ENCODE data around the gene SAMD14. TPM values are rescaled to one million over a fixed set of nuclear protein-coding genes. Genes with fewer than 3 reads are reported as not detected.
A peak's percentile ranks its signal among the peaks of the same experiment; 100 is the strongest.

SAMD14 gene
- total RNA-seq, 4 donors from 2014 or later: 0.04 to 3.8 (median 0.31) TPM; not detected in 1

DNA sequence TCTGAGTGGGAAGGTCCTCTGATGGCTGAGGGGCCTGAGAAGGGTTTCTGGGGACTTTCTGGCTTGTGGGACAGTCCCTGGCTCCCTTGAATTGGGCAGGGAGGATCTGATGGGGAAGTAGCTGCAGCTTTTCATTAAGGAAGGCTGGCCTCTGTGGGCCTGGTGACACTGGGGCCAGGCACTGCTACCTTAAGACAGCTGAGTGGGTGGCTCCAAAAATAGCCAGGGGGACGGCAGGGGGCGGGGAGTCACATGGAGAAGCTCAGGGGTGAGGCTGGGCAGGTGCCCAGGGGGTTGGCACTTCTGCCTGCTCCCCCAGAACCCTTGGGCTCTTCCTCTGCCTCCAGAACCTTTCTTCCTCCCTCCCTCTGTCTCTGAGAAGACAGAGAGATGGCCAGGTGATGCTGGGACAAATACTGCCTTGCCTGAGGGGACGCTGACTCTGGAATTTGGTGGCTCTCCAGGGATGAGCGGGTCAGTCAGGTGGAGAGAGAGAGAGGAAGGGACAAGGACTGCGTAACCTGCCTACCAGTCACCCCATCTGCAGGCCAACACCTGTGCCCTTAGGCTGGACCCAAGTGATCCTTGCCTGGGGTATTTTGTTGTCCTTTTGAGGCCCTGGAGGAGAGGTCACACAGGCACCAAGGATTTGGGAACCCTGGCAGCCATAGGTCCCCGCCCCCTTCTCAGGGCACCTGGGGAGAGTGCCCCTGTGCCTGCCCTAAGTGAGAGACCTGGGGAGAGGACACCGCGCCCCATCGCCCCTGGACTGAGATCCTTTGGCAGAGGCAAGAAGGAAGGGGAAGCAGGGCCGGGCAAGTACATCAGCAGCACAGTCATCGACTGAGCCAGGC, 34.1 kb upstream of the SAMD14 start:
- Histone ChIP-seq H3K36me3 (peaks cover 0 to 7% of the 10 kb centered on the region in 2 donors), H3K27me3 (no peaks in the 10 kb centered on the region), H3K4me3 (no peak overlapping the region), H3K27ac (peak overlapping the region; percentile 98 to 100 (median 99)), H3K9me3 (no peaks in the 10 kb centered on the region), H3K4me1 (peaks cover 50 to 62% of the 10 kb centered on the region in 2 donors)
- DNase-seq (peak in 1 of 2 donors; percentile 60), ATAC-seq (no peak)
- intact Hi-C loops (cut with DNase I; ENCODE audit: low total_unique reads) (loop anchor here (10.0 kb wide), 1 partner anchor 701 kb away; the partner anchor contains the start of gene TOB1), in situ Hi-C loops (cut with MboI; ENCODE audit: low sequenced_read_pairs in 4 of 4) (no loop called here)
- peak; percentile 34 to 62 for TF ChIP-seq POLR2A (IDR thresholded peaks at IDR 0.05)
- TF ChIP-seq, protein P1, sequence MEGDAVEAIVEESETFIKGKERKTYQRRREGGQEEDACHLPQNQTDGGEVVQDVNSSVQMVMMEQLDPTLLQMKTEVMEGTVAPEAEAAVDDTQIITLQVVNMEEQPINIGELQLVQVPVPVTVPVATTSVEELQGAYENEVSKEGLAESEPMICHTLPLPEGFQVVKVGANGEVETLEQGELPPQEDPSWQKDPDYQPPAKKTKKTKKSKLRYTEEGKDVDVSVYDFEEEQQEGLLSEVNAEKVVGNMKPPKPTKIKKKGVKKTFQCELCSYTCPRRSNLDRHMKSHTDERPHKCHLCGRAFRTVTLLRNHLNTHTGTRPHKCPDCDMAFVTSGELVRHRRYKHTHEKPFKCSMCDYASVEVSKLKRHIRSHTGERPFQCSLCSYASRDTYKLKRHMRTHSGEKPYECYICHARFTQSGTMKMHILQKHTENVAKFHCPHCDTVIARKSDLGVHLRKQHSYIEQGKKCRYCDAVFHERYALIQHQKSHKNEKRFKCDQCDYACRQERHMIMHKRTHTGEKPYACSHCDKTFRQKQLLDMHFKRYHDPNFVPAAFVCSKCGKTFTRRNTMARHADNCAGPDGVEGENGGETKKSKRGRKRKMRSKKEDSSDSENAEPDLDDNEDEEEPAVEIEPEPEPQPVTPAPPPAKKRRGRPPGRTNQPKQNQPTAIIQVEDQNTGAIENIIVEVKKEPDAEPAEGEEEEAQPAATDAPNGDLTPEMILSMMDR (IDR thresholded peaks at IDR 0.05 in 4 of 5, conservative IDR thresholded peaks at IDR 0.05 in 1 of 5): no peak

DNA sequence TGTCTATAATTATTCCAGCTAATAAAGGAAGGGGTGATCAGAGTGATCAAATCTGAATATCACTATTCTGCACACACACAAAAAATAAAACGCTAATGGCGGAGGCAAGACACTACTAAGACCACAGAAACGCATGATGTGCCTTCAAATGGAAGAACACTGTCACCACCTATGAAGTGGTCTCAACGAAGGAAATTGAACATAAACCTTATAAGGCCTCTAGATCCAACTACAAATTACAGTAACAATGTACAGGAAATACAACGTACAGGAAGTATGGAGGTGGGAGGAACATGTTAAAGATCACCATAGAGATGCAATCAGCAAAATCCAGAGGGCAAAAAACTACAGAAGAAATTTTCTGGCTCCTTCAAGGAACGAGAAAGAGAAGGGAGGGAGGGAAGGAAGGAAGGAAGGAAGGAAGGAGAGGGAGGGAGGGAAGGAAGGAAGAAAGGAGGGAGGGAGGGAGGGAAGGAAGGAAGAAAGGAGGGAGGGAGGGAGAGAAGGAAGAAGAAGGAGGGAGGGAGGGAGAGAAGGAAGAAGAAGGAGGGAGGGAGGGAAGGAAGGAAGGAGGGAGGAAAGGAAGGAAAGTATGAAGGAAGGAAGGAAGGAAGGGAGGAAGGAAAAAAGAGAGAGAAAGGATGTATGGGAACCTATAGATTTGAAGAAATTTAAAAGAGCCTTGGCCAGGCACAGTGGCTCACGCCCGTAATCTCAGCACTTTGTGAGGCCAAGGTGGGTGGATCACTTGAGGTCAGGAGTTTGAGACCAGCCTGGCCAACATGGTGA, 32.7 kb upstream of the SAMD14 start:
- ATAC-seq (no peak), DNase-seq (no peak)
- Histone ChIP-seq H3K27me3 (no peaks in the 10 kb centered on the region), H3K4me3 (no peak overlapping the region), H3K36me3 (no peaks in the 10 kb centered on the region), H3K4me1 (peaks cover 36 to 48% of the 10 kb centered on the region in 2 donors), H3K9me3 (no peaks in the 10 kb centered on the region), H3K27ac (peak overlapping the region in 2 of 4 donors; percentile 98 to 100)
- intact Hi-C loops (cut with DNase I; ENCODE audit: low total_unique reads): loop anchor here (10.0 kb wide), 1 partner anchor 702 kb away; the partner anchor contains the start of gene TOB1
- TF ChIP-seq, protein P1 (IDR thresholded peaks at IDR 0.05 in 4 of 5, conservative IDR thresholded peaks at IDR 0.05 in 1 of 5): no peak
- in situ Hi-C loops (cut with MboI; ENCODE audit: low sequenced_read_pairs in 4 of 4): no loop called here

DNA sequence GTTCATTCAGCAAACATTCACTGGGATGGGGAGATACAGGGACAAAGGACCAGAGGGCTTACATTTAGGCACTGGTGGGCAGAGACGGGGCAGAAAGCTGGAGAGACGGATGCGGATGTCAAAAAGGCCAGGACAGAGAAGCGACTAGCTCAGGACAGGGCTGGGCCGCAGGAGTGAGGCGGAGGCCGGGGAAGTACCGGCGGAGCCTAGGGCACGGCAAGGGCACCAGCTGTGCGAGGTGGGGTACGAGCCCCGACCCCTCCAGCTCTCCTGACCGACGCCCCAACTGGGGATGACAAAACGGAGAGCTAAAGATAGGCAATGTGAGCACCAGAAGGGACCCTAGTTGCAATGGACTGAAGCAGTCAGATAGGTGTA, 31.9 kb upstream of the SAMD14 start:
- in situ Hi-C loops (cut with MboI; ENCODE audit: low sequenced_read_pairs in 4 of 4) (no loop called here), intact Hi-C loops (cut with DNase I; ENCODE audit: low total_unique reads) (loop anchor here (1.0 to 10.0 kb wide), 4 partner anchors 22 to 703 kb away; partner anchors contain the start of genes PDK2 and TOB1)
- no peak for ATAC-seq
- DNase-seq: no peak
- peaks cover 28 to 40% of the 10 kb centered on the region in 2 donors for H3K4me1 ChIP-seq
- no peaks in the 10 kb centered on the region for H3K36me3 ChIP-seq
- peak overlapping the region; percentile 53 to 69 (median 60) for H3K27ac ChIP-seq
- H3K27me3 ChIP-seq: no peaks in the 10 kb centered on the region
- H3K4me3 ChIP-seq: peak overlapping the region in 2 of 4 donors; percentile 52 to 62
- H3K9me3 ChIP-seq: no peaks in the 10 kb centered on the region
- TF ChIP-seq POLR2A (IDR thresholded peaks at IDR 0.05): no peak

DNA sequence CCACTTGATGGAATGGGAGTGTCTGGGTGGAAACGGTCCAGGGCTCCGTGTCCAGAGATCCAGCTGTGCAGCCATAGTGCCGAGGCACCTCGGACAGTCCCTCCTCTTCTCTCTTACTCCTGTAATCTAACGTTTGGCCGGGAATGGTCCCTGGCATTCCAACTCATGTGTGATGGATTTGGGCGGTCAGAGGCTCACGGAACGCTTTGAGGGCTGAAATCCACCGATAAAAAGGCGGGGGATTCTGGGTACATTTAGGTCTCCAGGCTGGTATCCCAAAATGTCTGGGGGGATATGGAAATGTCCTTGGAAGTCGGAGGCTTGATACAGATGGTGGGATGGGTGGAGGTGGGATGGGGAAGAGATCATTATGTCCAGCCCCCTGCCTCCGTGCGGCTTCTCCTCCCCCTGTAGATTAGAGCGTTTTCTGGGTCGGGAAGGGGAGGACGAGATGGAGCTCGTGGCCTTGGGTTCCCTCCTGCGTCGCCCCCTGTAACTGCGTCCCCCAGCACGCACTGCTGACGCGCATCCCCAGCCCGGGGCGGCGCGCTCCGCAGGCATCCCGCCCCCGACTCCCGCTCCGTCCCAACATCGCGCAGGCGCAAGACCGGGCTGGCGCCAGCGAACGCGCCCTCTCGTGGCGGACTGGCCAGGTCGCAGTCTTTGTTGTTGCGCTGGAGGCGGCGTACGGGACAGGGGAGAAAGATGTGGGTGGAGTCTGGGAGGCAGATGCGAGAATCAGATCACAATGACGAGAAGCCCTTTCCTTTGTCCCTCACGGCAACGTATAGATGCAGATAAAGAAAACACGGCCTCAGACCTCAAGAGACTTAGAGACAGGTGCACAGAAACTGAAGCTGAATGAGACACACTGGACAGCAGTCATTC, 31.3 kb upstream of the SAMD14 start:
- in situ Hi-C loops (cut with MboI; ENCODE audit: low sequenced_read_pairs in 4 of 4): no loop called here
- Histone ChIP-seq H3K4me1 (peaks cover 27 to 39% of the 10 kb centered on the region in 2 donors), H3K4me3 (peak overlapping the region; percentile 52 to 73 (median 62)), H3K36me3 (no peaks in the 10 kb centered on the region), H3K9me3 (no peaks in the 10 kb centered on the region), H3K27me3 (no peaks in the 10 kb centered on the region), H3K27ac (peak overlapping the region; percentile 53 to 69 (median 60))
- intact Hi-C loops (cut with DNase I; ENCODE audit: low total_unique reads): loop anchor here (1.0 to 10.0 kb wide), 4 partner anchors 21 to 704 kb away; partner anchors contain the start of genes PDK2 and TOB1
- peak; percentile 81 to 85 for DNase-seq
- peak; percentile 67 to 70 for ATAC-seq
- TF ChIP-seq, protein P1 (IDR thresholded peaks at IDR 0.05 in 4 of 5, conservative IDR thresholded peaks at IDR 0.05 in 1 of 5): peak; percentile 94 to 97 (median 95)
- peak; percentile 36 to 38 for TF ChIP-seq POLR2A (IDR thresholded peaks at IDR 0.05)
